ENCODE measurements around the gene FBXO46. TPM values are rescaled to one million over a fixed set of nuclear protein-coding genes. Genes with fewer than 3 reads are reported as not detected.
A peak's percentile ranks its signal among the peaks of the same experiment; 100 is the strongest.

The FBXO46 gene
- polyA plus RNA-seq, 1 of the 3 experiments (the other 2 are of a cell fraction): 5.6 TPM

DNA sequence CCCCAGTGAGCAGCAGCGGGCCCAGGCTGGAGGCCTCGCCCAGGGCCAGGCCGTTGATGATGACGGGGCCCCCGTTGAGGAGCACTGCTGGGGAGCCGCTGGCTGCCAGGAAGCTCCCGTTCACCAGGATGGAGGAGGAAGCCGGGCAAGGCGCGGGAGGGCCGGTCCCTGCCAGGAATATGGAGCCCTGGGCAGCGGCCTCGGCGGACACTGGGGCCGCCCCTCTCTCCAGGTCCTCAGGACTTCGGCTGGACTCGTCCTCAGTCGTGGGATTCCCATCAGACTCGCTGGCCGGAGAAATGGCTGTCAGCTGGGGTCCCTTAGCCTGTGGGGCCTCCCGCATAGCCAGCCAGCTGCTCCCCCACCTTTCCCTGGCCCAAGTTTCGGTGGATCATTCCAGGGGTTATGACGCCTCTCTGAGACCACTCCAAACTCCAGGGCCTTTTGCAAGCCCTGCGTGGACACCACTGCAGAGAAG is 36.2 kb upstream of the FBXO46 start (continued):
- TF ChIP-seq, protein P1, sequence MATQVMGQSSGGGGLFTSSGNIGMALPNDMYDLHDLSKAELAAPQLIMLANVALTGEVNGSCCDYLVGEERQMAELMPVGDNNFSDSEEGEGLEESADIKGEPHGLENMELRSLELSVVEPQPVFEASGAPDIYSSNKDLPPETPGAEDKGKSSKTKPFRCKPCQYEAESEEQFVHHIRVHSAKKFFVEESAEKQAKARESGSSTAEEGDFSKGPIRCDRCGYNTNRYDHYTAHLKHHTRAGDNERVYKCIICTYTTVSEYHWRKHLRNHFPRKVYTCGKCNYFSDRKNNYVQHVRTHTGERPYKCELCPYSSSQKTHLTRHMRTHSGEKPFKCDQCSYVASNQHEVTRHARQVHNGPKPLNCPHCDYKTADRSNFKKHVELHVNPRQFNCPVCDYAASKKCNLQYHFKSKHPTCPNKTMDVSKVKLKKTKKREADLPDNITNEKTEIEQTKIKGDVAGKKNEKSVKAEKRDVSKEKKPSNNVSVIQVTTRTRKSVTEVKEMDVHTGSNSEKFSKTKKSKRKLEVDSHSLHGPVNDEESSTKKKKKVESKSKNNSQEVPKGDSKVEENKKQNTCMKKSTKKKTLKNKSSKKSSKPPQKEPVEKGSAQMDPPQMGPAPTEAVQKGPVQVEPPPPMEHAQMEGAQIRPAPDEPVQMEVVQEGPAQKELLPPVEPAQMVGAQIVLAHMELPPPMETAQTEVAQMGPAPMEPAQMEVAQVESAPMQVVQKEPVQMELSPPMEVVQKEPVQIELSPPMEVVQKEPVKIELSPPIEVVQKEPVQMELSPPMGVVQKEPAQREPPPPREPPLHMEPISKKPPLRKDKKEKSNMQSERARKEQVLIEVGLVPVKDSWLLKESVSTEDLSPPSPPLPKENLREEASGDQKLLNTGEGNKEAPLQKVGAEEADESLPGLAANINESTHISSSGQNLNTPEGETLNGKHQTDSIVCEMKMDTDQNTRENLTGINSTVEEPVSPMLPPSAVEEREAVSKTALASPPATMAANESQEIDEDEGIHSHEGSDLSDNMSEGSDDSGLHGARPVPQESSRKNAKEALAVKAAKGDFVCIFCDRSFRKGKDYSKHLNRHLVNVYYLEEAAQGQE (IDR thresholded peaks at IDR 0.05; ENCODE audit: low read depth, low read length): no peak
- TF ChIP-seq RFX5 (IDR thresholded peaks at IDR 0.05; ENCODE audit: low read length): no peak
- no peak for TF ChIP-seq SIN3A (IDR thresholded peaks at IDR 0.05; ENCODE audit: borderline replicate concordance, low read depth, low read length)
- TF ChIP-seq TCF12 (IDR thresholded peaks at IDR 0.05): no peak

DNA sequence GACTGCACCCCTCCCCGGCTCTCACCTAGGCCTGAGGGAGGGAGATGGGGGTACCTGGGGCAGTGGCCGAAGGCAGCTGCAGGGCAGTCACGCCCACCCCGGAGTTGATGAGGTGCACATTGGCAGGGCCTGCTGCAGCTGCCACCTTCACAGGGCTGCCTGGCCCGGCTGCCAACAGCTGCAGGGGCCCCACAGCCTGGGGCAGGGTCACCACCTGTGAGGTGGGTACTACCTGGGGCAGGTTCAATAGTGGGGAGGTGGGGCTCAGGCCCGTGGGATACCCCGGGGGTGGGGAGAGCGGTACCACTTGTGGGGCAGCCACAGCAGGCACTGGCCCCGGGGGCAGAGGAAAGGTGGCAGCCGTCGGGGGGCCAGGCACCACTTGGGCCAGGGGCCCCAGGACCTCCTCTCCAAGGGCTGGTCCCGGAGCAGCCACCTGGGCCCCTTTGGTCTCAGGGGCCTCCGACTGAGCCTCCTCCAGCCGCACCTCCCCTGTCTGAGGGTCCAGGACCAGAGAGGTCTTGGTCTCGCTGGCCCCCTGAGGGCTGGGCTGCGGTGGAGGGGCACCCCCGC is 35.7 kb upstream of the FBXO46 start:
- Histone ChIP-seq H3F3A (replicated peaks; ENCODE audit: insufficient read depth) (peaks cover 20% of the 10 kb centered on the region), H3K36me3 (replicated peaks in 1 of 2; ENCODE audit: control insufficient read depth in 1 of 2, insufficient read depth in 2 of 2, low read length in 1 of 2) (peaks cover 0 to 3% of the 10 kb centered on the region in 2 experiments), H3K4me1 (ENCODE audit: control insufficient read depth in 1 of 2, insufficient read depth in 2 of 2, low read depth in 1 of 2, low read length in 1 of 2) (peaks cover 8 to 27% of the 10 kb centered on the region in 2 experiments; a peak in 3 of 4 replicates), H3K9me3 (no peaks in the 10 kb centered on the region), H2AFZ (ENCODE audit: low read depth) (no peak overlapping the region), H3K9me2 (no peaks in the 10 kb centered on the region), H3K4me3 (ENCODE audit: low read depth in 2 of 2, low read length in 1 of 2) (no peak overlapping the region), H3K79me2 (ENCODE audit: insufficient read depth) (no peaks in the 10 kb centered on the region), H3K27ac (ENCODE audit: low read depth in 2 of 2, low read length in 1 of 2) (no peak overlapping the region), H3K4me2 (peak overlapping the region; percentile 99), H3K9ac (no peak overlapping the region), H3K27me3 (ENCODE audit: insufficient read depth) (no peaks in the 10 kb centered on the region), H4K20me1 (ENCODE audit: insufficient read depth) (peaks cover 10% of the 10 kb centered on the region; the same call in 1 of the 2 replicates)
- WGBS (ENCODE audit: low lambda C conversion rate): 100% methylated on average over 2 of the region's 17 CpGs
- CTCF ChIA-PET: interaction anchor here (0.8 to 1.6 kb wide), 2 partner anchors 33 to 73 kb away, joined by 3 to 10 read pairs; no protein-coding TSS in a partner anchor
- peak; percentile 12 for DNase-seq
- POLR2A ChIA-PET: no interaction called here
- TF ChIP-seq EZH2phosphoT487 (IDR thresholded peaks at IDR 0.05; ENCODE audit: borderline replicate concordance, low read depth): no peak
- TF ChIP-seq, protein P2, sequence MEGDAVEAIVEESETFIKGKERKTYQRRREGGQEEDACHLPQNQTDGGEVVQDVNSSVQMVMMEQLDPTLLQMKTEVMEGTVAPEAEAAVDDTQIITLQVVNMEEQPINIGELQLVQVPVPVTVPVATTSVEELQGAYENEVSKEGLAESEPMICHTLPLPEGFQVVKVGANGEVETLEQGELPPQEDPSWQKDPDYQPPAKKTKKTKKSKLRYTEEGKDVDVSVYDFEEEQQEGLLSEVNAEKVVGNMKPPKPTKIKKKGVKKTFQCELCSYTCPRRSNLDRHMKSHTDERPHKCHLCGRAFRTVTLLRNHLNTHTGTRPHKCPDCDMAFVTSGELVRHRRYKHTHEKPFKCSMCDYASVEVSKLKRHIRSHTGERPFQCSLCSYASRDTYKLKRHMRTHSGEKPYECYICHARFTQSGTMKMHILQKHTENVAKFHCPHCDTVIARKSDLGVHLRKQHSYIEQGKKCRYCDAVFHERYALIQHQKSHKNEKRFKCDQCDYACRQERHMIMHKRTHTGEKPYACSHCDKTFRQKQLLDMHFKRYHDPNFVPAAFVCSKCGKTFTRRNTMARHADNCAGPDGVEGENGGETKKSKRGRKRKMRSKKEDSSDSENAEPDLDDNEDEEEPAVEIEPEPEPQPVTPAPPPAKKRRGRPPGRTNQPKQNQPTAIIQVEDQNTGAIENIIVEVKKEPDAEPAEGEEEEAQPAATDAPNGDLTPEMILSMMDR (IDR thresholded peaks at IDR 0.05): no peak
- TF ChIP-seq ELF1 (IDR thresholded peaks at IDR 0.05): no peak
- TF ChIP-seq FOXM1 (IDR thresholded peaks at IDR 0.05; ENCODE audit: low read depth): no peak
- TF ChIP-seq CHD2 (IDR thresholded peaks at IDR 0.05; ENCODE audit: low read length, partially characterized antibody): no peak
- TF ChIP-seq MEF2A (IDR thresholded peaks at IDR 0.05; ENCODE audit: borderline replicate concordance, low read depth): no peak
- no peak for TF ChIP-seq TEAD4 (IDR thresholded peaks at IDR 0.05; ENCODE audit: borderline replicate concordance, insufficient read depth)
- TF ChIP-seq, protein P3, sequence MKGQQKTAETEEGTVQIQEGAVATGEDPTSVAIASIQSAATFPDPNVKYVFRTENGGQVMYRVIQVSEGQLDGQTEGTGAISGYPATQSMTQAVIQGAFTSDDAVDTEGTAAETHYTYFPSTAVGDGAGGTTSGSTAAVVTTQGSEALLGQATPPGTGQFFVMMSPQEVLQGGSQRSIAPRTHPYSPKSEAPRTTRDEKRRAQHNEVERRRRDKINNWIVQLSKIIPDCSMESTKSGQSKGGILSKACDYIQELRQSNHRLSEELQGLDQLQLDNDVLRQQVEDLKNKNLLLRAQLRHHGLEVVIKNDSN (IDR thresholded peaks at IDR 0.05; ENCODE audit: borderline replicate concordance, low read depth): no peak
- TF ChIP-seq, protein P1 (IDR thresholded peaks at IDR 0.05; ENCODE audit: low read depth, low read length): no peak
- TF ChIP-seq GABPA (IDR thresholded peaks at IDR 0.05; ENCODE audit: low read depth): no peak
- TF ChIP-seq, protein P4, sequence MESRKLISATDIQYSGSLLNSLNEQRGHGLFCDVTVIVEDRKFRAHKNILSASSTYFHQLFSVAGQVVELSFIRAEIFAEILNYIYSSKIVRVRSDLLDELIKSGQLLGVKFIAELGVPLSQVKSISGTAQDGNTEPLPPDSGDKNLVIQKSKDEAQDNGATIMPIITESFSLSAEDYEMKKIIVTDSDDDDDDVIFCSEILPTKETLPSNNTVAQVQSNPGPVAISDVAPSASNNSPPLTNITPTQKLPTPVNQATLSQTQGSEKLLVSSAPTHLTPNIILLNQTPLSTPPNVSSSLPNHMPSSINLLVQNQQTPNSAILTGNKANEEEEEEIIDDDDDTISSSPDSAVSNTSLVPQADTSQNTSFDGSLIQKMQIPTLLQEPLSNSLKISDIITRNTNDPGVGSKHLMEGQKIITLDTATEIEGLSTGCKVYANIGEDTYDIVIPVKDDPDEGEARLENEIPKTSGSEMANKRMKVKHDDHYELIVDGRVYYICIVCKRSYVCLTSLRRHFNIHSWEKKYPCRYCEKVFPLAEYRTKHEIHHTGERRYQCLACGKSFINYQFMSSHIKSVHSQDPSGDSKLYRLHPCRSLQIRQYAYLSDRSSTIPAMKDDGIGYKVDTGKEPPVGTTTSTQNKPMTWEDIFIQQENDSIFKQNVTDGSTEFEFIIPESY (IDR thresholded peaks at IDR 0.05; ENCODE audit: borderline replicate concordance, low read depth): no peak
- TF ChIP-seq GATA2 (CRISPR knock-in tag; IDR thresholded peaks at IDR 0.05): no peak
- TF ChIP-seq, protein P5, sequence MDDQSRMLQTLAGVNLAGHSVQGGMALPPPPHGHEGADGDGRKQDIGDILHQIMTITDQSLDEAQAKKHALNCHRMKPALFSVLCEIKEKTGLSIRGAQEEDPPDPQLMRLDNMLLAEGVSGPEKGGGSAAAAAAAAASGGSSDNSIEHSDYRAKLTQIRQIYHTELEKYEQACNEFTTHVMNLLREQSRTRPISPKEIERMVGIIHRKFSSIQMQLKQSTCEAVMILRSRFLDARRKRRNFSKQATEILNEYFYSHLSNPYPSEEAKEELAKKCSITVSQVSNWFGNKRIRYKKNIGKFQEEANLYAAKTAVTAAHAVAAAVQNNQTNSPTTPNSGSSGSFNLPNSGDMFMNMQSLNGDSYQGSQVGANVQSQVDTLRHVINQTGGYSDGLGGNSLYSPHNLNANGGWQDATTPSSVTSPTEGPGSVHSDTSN (IDR thresholded peaks at IDR 0.05): no peak
